ENCODE measurements around the gene KCNA3. TPM values are rescaled to one million over a fixed set of nuclear protein-coding genes. Genes with fewer than 3 reads are reported as not detected.

The KCNA3 gene
- total and polyA plus RNA-seq, 2 experiments from 2014 or later, result 0.43 TPM; not detected in 1

DNA sequence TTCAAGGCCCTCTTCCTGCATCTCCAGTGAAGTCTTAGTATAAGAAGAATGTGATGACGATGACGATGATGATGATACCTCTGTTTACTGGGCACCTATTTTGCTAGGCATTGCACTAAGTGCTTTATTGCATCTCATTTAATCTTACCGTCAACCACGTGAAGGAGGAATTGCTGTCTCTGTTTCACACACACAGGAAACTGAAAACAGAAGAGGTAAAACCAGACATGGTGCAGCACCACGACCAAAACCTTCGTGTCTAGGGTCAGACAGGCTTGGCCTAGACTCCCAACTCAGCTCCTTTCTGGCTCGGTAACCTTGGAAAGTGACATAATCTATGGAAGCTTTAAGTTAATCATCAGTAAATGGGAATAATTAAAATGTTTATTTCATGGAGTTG, 47.9 kb downstream of the KCNA3 start:
- Histone ChIP-seq H2AFZ (no peak overlapping the region), H3K4me3 (no peak overlapping the region), H3K9me2 (replicated peaks; ENCODE audit: insufficient read depth) (no peaks in the 10 kb centered on the region), H3K4me1 (ENCODE audit: insufficient read depth) (no peaks in the 10 kb centered on the region), H3K9me3 (ENCODE audit: low read depth) (no peaks in the 10 kb centered on the region), H4K20me1 (ENCODE audit: insufficient read depth, poor library complexity, severe bottlenecking) (no peaks in the 10 kb centered on the region), H3K36me3 (replicated peaks; ENCODE audit: insufficient read depth, low read depth) (no peaks in the 10 kb centered on the region), H3K4me2 (no peak overlapping the region), H3K79me2 (no peaks in the 10 kb centered on the region), H3K27me3 (peaks cover 23% of the 10 kb centered on the region), H3K27ac (no peak overlapping the region)
- TF ChIP-seq EZH2 (IDR thresholded peaks at IDR 0.05; ENCODE audit: borderline replicate concordance), result no peak
- TF ChIP-seq EZH2phosphoT487 (IDR thresholded peaks at IDR 0.05; ENCODE audit: low read depth, severe bottlenecking, unreplicated experiment), result no peak
- TF ChIP-seq, protein P1, sequence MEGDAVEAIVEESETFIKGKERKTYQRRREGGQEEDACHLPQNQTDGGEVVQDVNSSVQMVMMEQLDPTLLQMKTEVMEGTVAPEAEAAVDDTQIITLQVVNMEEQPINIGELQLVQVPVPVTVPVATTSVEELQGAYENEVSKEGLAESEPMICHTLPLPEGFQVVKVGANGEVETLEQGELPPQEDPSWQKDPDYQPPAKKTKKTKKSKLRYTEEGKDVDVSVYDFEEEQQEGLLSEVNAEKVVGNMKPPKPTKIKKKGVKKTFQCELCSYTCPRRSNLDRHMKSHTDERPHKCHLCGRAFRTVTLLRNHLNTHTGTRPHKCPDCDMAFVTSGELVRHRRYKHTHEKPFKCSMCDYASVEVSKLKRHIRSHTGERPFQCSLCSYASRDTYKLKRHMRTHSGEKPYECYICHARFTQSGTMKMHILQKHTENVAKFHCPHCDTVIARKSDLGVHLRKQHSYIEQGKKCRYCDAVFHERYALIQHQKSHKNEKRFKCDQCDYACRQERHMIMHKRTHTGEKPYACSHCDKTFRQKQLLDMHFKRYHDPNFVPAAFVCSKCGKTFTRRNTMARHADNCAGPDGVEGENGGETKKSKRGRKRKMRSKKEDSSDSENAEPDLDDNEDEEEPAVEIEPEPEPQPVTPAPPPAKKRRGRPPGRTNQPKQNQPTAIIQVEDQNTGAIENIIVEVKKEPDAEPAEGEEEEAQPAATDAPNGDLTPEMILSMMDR (IDR thresholded peaks at IDR 0.05; ENCODE audit: poor library complexity), result no peak
- no peak for DNase-seq (ENCODE audit: low spot score)
- 82% methylated on average over 7 of the region's 7 CpGs for WGBS (ENCODE audit: low lambda C conversion rate, missing lambda C conversion rate)

Other genes starting within 250 kb of the KCNA3 start
- 8.8 and 9.6 TPM in 2 replicates for gene PROK1, start 223.8 kb downstream of the KCNA3 start, total RNA-seq
- gene PROK1, start 223.8 kb downstream of the KCNA3 start, polyA plus RNA-seq, result 9.4 and 11.1 TPM in 2 replicates
- gene KCNA10, start 155.8 kb downstream of the KCNA3 start, total RNA-seq, result not detected in 2 replicates
- gene KCNA10, start 155.8 kb downstream of the KCNA3 start, polyA plus RNA-seq, result not detected in 2 replicates
- gene KCNA2, start 68.6 kb downstream of the KCNA3 start, total RNA-seq, result 0.40 TPM in 2 replicates
- gene KCNA2, start 68.6 kb downstream of the KCNA3 start, polyA plus RNA-seq, result 0.80 TPM in 1 of 2 replicates, not detected in the other
- gene CD53, start 198.2 kb upstream of the KCNA3 start, total RNA-seq, result 1.4 and 2.6 TPM in 2 replicates
- 0.79 and 2.1 TPM in 2 replicates for gene CD53, start 198.2 kb upstream of the KCNA3 start, polyA plus RNA-seq

Data from hepatocyte (in vitro differentiated cells).